ENCODE data around the gene SLC34A3. TPM values are rescaled to one million over a fixed set of nuclear protein-coding genes. Genes with fewer than 3 reads are reported as not detected.

SLC34A3 gene
- polyA plus RNA-seq, 2 of the 4 experiments (the other 2 are of a cell fraction), result 0.05 TPM; not detected in 1

DNA sequence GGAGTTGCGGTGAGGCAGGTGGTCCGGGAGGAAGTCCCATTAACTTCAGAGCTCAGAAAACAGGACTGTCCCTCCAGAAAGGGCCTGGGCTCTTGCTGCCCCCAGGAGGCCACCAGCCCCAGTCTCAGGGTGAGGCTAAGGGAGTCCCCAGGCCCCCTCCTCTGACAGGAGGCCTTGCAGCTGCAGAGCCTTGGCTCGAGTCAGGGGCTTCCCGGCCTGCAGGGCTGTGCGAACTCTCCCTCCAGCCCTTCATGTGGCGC lies 17.1 kb downstream of the SLC34A3 start:
- ATAC-seq, result no peak
- FAIRE-seq, result no peak
- 94% methylated on average over 6 of the region's 6 CpGs for WGBS (ENCODE audit: missing lambda C conversion rate)
- H3K27ac ChIP-seq, result no peak overlapping the region
- H3K4me1 ChIP-seq, result peaks cover 14% of the 10 kb centered on the region
- no peak for DNase-seq (ENCODE audit: low read depth in 1 of 2, low spot score in 1 of 2)
- H3K4me3 ChIP-seq, result no peak overlapping the region
- ChIA-PET CTCF (interaction anchor here (1.0 to 13.1 kb wide), 4 partner anchors 11 to 26 kb away, joined by 3 to 236 read pairs (median 8); partner anchors contain the start of gene NELFB), POLR2A (no interaction called here)
- TF ChIP-seq, protein P1, sequence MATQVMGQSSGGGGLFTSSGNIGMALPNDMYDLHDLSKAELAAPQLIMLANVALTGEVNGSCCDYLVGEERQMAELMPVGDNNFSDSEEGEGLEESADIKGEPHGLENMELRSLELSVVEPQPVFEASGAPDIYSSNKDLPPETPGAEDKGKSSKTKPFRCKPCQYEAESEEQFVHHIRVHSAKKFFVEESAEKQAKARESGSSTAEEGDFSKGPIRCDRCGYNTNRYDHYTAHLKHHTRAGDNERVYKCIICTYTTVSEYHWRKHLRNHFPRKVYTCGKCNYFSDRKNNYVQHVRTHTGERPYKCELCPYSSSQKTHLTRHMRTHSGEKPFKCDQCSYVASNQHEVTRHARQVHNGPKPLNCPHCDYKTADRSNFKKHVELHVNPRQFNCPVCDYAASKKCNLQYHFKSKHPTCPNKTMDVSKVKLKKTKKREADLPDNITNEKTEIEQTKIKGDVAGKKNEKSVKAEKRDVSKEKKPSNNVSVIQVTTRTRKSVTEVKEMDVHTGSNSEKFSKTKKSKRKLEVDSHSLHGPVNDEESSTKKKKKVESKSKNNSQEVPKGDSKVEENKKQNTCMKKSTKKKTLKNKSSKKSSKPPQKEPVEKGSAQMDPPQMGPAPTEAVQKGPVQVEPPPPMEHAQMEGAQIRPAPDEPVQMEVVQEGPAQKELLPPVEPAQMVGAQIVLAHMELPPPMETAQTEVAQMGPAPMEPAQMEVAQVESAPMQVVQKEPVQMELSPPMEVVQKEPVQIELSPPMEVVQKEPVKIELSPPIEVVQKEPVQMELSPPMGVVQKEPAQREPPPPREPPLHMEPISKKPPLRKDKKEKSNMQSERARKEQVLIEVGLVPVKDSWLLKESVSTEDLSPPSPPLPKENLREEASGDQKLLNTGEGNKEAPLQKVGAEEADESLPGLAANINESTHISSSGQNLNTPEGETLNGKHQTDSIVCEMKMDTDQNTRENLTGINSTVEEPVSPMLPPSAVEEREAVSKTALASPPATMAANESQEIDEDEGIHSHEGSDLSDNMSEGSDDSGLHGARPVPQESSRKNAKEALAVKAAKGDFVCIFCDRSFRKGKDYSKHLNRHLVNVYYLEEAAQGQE (IDR thresholded peaks at IDR 0.05), result no peak
- TF ChIP-seq CEBPB (IDR thresholded peaks at IDR 0.05), result no peak
- no peak for TF ChIP-seq ZC3H11A (IDR thresholded peaks at IDR 0.05)
- no peak for TF ChIP-seq RNF2 (IDR thresholded peaks at IDR 0.05; ENCODE audit: borderline replicate concordance, low read depth)
- TF ChIP-seq SMC3 (IDR thresholded peaks at IDR 0.05), result no peak
- TF ChIP-seq, protein P2, sequence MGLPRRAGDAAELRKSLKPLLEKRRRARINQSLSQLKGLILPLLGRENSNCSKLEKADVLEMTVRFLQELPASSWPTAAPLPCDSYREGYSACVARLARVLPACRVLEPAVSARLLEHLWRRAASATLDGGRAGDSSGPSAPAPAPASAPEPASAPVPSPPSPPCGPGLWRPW (IDR thresholded peaks at IDR 0.05), result no peak
- TF ChIP-seq FOSL2 (IDR thresholded peaks at IDR 0.05), result no peak
- no peak for TF ChIP-seq FOSL2 (CRISPR knock-in tag; IDR thresholded peaks at IDR 0.05)
- TF ChIP-seq, protein P3, sequence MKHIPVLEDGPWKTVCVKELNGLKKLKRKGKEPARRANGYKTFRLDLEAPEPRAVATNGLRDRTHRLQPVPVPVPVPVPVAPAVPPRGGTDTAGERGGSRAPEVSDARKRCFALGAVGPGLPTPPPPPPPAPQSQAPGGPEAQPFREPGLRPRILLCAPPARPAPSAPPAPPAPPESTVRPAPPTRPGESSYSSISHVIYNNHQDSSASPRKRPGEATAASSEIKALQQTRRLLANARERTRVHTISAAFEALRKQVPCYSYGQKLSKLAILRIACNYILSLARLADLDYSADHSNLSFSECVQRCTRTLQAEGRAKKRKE (CRISPR knock-in tag; IDR thresholded peaks at IDR 0.05; ENCODE audit: low read depth), result no peak
- TF ChIP-seq EHMT2 (IDR thresholded peaks at IDR 0.05; ENCODE audit: low read depth), result no peak
- TF ChIP-seq, protein P4, sequence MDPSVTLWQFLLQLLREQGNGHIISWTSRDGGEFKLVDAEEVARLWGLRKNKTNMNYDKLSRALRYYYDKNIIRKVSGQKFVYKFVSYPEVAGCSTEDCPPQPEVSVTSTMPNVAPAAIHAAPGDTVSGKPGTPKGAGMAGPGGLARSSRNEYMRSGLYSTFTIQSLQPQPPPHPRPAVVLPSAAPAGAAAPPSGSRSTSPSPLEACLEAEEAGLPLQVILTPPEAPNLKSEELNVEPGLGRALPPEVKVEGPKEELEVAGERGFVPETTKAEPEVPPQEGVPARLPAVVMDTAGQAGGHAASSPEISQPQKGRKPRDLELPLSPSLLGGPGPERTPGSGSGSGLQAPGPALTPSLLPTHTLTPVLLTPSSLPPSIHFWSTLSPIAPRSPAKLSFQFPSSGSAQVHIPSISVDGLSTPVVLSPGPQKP (IDR thresholded peaks at IDR 0.05; ENCODE audit: low read depth, low read length), result no peak
- TF ChIP-seq HOXB13 (CRISPR knock-in tag; IDR thresholded peaks at IDR 0.05; ENCODE audit: low read depth), result no peak
- H3K9me3 ChIP-seq, result no peaks in the 10 kb centered on the region
- no peak overlapping the region for H3K4me2 ChIP-seq

DNA sequence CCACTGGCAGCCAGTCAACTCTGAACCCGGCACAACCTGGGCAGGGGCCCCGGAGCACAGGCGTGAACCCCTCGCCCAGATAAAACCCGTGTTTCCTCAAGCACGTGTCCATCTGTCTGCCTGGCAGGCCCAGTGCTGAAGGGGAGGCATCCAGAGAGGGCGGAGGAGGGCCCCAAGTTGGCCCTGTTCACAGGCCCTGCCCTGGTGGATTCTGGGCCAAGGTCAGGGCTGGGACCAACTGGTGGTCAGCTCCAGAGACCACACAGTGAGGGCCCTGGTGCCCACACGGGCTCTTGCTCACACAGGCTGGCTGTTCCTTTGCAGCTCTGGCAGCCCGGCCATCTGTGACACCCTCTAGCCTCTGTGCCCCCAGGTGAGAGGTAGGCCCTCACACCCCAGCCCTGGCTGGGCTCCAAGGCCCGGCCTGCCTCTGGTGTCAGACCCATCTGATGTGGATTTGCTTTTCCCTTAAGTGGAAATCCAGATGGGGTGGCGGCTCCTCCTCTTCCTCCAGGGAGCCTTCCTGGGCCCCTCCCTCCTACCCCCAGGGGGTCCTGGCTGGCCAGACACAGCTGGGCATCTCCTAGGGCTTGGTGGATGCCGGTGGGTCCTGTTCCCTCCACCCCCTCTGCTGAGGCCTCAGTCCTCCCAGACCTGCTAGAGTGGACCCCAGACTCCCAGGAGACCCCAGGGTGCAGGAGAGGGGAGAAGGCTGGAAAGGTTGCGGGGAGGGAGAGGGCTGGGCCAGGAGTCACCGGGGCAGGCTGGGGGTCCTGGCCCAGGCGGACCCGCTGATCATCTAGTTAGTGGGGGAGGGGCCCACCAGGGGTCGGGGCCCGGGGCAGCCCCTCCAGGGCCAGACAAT lies 19.9 kb downstream of the SLC34A3 start:
- FAIRE-seq (no peak), ATAC-seq (no peak), DNase-seq (ENCODE audit: low read depth in 1 of 2, low spot score in 1 of 2) (no peak)
- no peak overlapping the region for H3K4me3 ChIP-seq
- TF ChIP-seq NR3C1 (IDR thresholded peaks at IDR 0.05) (no peak), GATA3 (IDR thresholded peaks at IDR 0.05; ENCODE audit: borderline replicate concordance) (no peak), NPAS2 (CRISPR knock-in tag; IDR thresholded peaks at IDR 0.05; ENCODE audit: borderline replicate concordance) (no peak), BHLHE40 (IDR thresholded peaks at IDR 0.05; ENCODE audit: low read depth, low read length) (no peak), POLR2AphosphoS2 (conservative IDR thresholded peaks at IDR 0.05; ENCODE audit: low read length) (no peak), CEBPB (IDR thresholded peaks at IDR 0.05) (no peak), RAD21 (conservative IDR thresholded peaks at IDR 0.05 in 1 of 2, IDR thresholded peaks at IDR 0.05 in 1 of 2) (no peak), ZNF302 (CRISPR knock-in tag; IDR thresholded peaks at IDR 0.05) (no peak), NFE2L2 (conservative IDR thresholded peaks at IDR 0.05; ENCODE audit: low read length) (no peak), ZC3H11A (IDR thresholded peaks at IDR 0.05) (no peak)
- TF ChIP-seq, protein P3 (CRISPR knock-in tag; IDR thresholded peaks at IDR 0.05; ENCODE audit: low read depth), result no peak
- TF ChIP-seq, protein P5, sequence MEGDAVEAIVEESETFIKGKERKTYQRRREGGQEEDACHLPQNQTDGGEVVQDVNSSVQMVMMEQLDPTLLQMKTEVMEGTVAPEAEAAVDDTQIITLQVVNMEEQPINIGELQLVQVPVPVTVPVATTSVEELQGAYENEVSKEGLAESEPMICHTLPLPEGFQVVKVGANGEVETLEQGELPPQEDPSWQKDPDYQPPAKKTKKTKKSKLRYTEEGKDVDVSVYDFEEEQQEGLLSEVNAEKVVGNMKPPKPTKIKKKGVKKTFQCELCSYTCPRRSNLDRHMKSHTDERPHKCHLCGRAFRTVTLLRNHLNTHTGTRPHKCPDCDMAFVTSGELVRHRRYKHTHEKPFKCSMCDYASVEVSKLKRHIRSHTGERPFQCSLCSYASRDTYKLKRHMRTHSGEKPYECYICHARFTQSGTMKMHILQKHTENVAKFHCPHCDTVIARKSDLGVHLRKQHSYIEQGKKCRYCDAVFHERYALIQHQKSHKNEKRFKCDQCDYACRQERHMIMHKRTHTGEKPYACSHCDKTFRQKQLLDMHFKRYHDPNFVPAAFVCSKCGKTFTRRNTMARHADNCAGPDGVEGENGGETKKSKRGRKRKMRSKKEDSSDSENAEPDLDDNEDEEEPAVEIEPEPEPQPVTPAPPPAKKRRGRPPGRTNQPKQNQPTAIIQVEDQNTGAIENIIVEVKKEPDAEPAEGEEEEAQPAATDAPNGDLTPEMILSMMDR (IDR thresholded peaks at IDR 0.05), result no peak
- TF ChIP-seq, protein P6, sequence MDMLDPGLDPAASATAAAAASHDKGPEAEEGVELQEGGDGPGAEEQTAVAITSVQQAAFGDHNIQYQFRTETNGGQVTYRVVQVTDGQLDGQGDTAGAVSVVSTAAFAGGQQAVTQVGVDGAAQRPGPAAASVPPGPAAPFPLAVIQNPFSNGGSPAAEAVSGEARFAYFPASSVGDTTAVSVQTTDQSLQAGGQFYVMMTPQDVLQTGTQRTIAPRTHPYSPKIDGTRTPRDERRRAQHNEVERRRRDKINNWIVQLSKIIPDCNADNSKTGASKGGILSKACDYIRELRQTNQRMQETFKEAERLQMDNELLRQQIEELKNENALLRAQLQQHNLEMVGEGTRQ (IDR thresholded peaks at IDR 0.05), result no peak
- TF ChIP-seq, protein P2 (IDR thresholded peaks at IDR 0.05), result no peak
- no peak overlapping the region for H3K4me2 ChIP-seq
- ChIA-PET CTCF (interaction anchor here (0.6 to 2.6 kb wide), 11 partner anchors 9 to 200 kb away, joined by 3 to 15 read pairs (median 3); partner anchors contain the start of gene TUBB4B), POLR2A (interaction anchor here (1.0 to 1.5 kb wide), 2 partner anchors 10 kb away, joined by 5 to 12 read pairs; partner anchors contain the start of gene TUBB4B)
- peaks cover 9% of the 10 kb centered on the region for H3K4me1 ChIP-seq
- H3K9me3 ChIP-seq, result no peaks in the 10 kb centered on the region
- 89% methylated on average over 10 of the region's 18 CpGs for WGBS (ENCODE audit: missing lambda C conversion rate)
- 0 out of 6 replicates have a peak overlapping the region, but pooled peaks of 1 of the 2 experiments have one; percentile 18 for H3K27ac ChIP-seq
